ENCODE data around the gene SOHLH1. TPM values are rescaled to one million over a fixed set of nuclear protein-coding genes. Genes with fewer than 3 reads are reported as not detected.
A peak's percentile ranks its signal among the peaks of the same experiment; 100 is the strongest.

Gene SOHLH1
- total and polyA plus RNA-seq, 2 of the 13 experiments (the other 11 are each of a cell fraction or from before 2014, with no cell fraction given), result 0.15 TPM

GRCh38 chr9:135739271-135740220, 40.3 kb upstream of the SOHLH1 start:
- DNase-seq (ENCODE audit: low spot score), result no peak
- intact Hi-C loops (cut with micrococcal nuclease; ENCODE audit: unreplicated experiment), result no loop called here
- FAIRE-seq, result no peak
- POLR2A ChIA-PET, result no interaction called here
- H3K27ac ChIP-seq (ENCODE audit: extremely low read length, insufficient read depth, low read length), result no peak overlapping the region
- H3K9ac ChIP-seq (ENCODE audit: insufficient read depth, low read depth, low read length), result no peak overlapping the region
- WGBS (ENCODE audit: low lambda C conversion rate), result 4% methylated on average over 16 of the region's 28 CpGs
- H3K27me3 ChIP-seq (ENCODE audit: control insufficient read depth in 1 of 2, insufficient read depth in 2 of 2, low read length in 2 of 2), result peaks cover 21 to 86% of the 10 kb centered on the region in 2 experiments; a peak in 4 of 5 replicates
- no peak overlapping the region for H3K4me3 ChIP-seq (replicated peaks in 1 of 3; ENCODE audit: insufficient read depth in 1 of 3, low read depth in 2 of 3, low read length in 3 of 3)
- no peak overlapping the region for H2AFZ ChIP-seq (ENCODE audit: low read length)
- TF ChIP-seq MNT (IDR thresholded peaks at IDR 0.05), result peak; percentile 38; the same call in 1 of the 2 replicates
- no peak for TF ChIP-seq ZNF790 (CRISPR knock-in tag; IDR thresholded peaks at IDR 0.05; ENCODE audit: borderline replicate concordance)
- in situ Hi-C loops (cut with HindIII; ENCODE audit: extremely low pct_ligation_motif_present, low pct_unique_long_range_greater_than_20kb), result no loop called here
- H3K79me2 ChIP-seq (ENCODE audit: insufficient read depth, low read length), result no peaks in the 10 kb centered on the region
- no peaks in the 10 kb centered on the region for H3K36me3 ChIP-seq (replicated peaks in 1 of 2; ENCODE audit: control insufficient read depth in 1 of 2, insufficient read depth in 2 of 2, low read length in 2 of 2)
- no peaks in the 10 kb centered on the region for H3K4me1 ChIP-seq (ENCODE audit: insufficient read depth, low read length)
- BruUV-seq (replicated peaks), result no TSS peak
- CTCF ChIA-PET (ENCODE audit: low intra/inter-chr PET ratio, low total read pairs), result no interaction called here
- H4K20me1 ChIP-seq (ENCODE audit: insufficient read depth, low read length), result 0 out of 2 replicates have a peak, but pooled peaks cover 5% of the 10 kb centered on the region
- H3K9me3 ChIP-seq (ENCODE audit: low read length), result no peaks in the 10 kb centered on the region
- H3K4me2 ChIP-seq (ENCODE audit: low read depth, low read length), result no peak overlapping the region
- ATAC-seq, result no peak

DNA sequence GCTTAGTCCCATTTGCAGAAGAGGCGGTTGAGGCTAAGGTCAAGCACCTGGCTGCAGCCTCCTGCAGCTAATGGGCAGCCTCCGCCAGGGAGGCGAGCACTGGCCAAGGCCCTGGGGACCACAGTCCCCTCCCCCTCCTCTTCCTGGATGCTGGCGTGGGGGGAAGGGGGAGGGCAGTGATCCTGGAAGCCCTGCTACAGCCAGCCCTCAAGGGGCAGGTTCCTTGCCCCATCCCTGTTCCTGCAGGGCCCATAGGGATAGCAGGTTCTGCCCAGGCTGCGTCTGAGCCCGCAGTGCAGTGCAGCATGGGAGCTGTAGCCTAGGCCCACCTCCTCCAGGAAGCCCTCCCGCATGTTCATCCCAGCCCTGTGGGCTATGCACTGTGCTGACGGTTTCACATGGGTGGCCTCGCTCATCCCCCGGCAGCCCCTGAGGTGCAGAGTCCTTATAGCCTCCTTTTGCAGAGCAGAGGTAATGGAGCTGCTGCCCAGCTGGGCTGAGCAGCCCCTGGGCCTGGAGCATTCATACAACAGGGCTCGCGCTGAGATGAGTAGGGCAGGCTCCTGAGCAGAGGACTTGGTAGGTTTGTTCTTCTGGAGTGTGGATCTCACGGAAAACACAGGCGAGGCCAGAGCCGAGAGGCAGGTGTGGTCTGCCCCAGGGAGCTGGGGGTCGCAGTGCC, 38.7 kb upstream of the SOHLH1 start:
- 40% methylated on average over 1 of the region's 16 CpGs for WGBS (ENCODE audit: low lambda C conversion rate)
- ATAC-seq, result no peak
- ChIA-PET POLR2A (no interaction called here), CTCF (ENCODE audit: low intra/inter-chr PET ratio, low total read pairs) (no interaction called here)
- H3K4me1 ChIP-seq (ENCODE audit: insufficient read depth, low read length), result no peaks in the 10 kb centered on the region
- no peak overlapping the region for H3K4me2 ChIP-seq (ENCODE audit: low read depth, low read length)
- in situ Hi-C loops (cut with HindIII; ENCODE audit: extremely low pct_ligation_motif_present, low pct_unique_long_range_greater_than_20kb), result no loop called here
- H3K9ac ChIP-seq (ENCODE audit: insufficient read depth, low read depth, low read length), result no peak overlapping the region
- FAIRE-seq, result no peak
- intact Hi-C loops (cut with micrococcal nuclease; ENCODE audit: unreplicated experiment), result no loop called here
- DNase-seq (ENCODE audit: low spot score), result no peak
- peaks cover 18 to 77% of the 10 kb centered on the region in 2 experiments; a peak in 4 of 5 replicates for H3K27me3 ChIP-seq (ENCODE audit: control insufficient read depth in 1 of 2, insufficient read depth in 2 of 2, low read length in 2 of 2)
- H3K27ac ChIP-seq (ENCODE audit: extremely low read length, insufficient read depth, low read length), result no peak overlapping the region
- H2AFZ ChIP-seq (ENCODE audit: low read length), result no peak overlapping the region
- no TSS peak for BruUV-seq (replicated peaks)
- H4K20me1 ChIP-seq (ENCODE audit: insufficient read depth, low read length), result 0 out of 2 replicates have a peak, but pooled peaks cover 5% of the 10 kb centered on the region
- no peak overlapping the region for H3K4me3 ChIP-seq (replicated peaks in 1 of 3; ENCODE audit: insufficient read depth in 1 of 3, low read depth in 2 of 3, low read length in 3 of 3)
- H3K79me2 ChIP-seq (ENCODE audit: insufficient read depth, low read length), result no peaks in the 10 kb centered on the region
- no peaks in the 10 kb centered on the region for H3K36me3 ChIP-seq (replicated peaks in 1 of 2; ENCODE audit: control insufficient read depth in 1 of 2, insufficient read depth in 2 of 2, low read length in 2 of 2)
- no peaks in the 10 kb centered on the region for H3K9me3 ChIP-seq (ENCODE audit: low read length)
- TF ChIP-seq FOXC1 (CRISPR knock-in tag; IDR thresholded peaks at IDR 0.05; ENCODE audit: borderline replicate concordance), result no peak
- TF ChIP-seq ZBTB14 (CRISPR knock-in tag; IDR thresholded peaks at IDR 0.05), result no peak
- TF ChIP-seq, protein P1, sequence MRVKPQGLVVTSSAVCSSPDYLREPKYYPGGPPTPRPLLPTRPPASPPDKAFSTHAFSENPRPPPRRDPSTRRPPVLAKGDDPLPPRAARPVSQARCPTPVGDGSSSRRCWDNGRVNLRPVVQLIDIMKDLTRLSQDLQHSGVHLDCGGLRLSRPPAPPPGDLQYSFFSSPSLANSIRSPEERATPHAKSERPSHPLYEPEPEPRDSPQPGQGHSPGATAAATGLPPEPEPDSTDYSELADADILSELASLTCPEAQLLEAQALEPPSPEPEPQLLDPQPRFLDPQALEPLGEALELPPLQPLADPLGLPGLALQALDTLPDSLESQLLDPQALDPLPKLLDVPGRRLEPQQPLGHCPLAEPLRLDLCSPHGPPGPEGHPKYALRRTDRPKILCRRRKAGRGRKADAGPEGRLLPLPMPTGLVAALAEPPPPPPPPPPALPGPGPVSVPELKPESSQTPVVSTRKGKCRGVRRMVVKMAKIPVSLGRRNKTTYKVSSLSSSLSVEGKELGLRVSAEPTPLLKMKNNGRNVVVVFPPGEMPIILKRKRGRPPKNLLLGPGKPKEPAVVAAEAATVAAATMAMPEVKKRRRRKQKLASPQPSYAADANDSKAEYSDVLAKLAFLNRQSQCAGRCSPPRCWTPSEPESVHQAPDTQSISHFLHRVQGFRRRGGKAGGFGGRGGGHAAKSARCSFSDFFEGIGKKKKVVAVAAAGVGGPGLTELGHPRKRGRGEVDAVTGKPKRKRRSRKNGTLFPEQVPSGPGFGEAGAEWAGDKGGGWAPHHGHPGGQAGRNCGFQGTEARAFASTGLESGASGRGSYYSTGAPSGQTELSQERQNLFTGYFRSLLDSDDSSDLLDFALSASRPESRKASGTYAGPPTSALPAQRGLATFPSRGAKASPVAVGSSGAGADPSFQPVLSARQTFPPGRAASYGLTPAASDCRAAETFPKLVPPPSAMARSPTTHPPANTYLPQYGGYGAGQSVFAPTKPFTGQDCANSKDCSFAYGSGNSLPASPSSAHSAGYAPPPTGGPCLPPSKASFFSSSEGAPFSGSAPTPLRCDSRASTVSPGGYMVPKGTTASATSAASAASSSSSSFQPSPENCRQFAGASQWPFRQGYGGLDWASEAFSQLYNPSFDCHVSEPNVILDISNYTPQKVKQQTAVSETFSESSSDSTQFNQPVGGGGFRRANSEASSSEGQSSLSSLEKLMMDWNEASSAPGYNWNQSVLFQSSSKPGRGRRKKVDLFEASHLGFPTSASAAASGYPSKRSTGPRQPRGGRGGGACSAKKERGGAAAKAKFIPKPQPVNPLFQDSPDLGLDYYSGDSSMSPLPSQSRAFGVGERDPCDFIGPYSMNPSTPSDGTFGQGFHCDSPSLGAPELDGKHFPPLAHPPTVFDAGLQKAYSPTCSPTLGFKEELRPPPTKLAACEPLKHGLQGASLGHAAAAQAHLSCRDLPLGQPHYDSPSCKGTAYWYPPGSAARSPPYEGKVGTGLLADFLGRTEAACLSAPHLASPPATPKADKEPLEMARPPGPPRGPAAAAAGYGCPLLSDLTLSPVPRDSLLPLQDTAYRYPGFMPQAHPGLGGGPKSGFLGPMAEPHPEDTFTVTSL (CRISPR knock-in tag; IDR thresholded peaks at IDR 0.05; ENCODE audit: borderline replicate concordance), result no peak

All from HepG2 (cell line).